Effector CD4-positive, alpha-beta T cell (primary cell): ENCODE data around the gene AK1.
A peak's percentile ranks its signal among the peaks of the same experiment; 100 is the strongest.

Experiments used
- DNase-seq: peaks from one replicate; pipeline ENCODE4 v3.0.0-alpha.2; 2020
- total RNA-seq: gene quantifications from one replicate; lab custom pipeline; 2026; lab: John Stamatoyannopoulos, UW

Gene AK1, protein sequence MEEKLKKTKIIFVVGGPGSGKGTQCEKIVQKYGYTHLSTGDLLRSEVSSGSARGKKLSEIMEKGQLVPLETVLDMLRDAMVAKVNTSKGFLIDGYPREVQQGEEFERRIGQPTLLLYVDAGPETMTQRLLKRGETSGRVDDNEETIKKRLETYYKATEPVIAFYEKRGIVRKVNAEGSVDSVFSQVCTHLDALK
- 10.3 reads per million, percentile 32 among the genes with 10 or more reads in this experiment for total RNA-seq

DNA sequence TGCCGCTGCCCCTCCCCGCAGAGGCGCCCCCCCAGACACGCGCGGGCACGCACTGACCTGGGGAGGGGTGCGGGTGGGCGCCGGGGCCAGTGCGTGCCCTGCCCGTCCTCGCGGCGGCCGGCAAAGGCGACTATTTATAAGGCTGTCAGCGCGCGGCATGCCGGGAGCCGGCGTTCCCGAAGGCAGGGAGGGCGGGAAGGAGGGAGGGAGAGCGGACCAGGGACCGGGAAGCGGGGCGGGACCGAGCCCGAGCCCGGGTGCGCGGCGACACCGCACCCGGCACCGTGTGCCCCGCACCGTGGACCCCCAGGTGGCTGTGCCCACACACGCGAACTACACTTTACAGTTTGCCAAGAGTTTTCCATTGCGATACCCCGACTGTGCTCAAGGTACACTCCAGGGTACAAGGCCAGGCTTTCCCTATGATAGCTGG is at the start of gene AK1:
Gene AK1 (minus strand): TSS at position 110 of the 433 bp plus-strand sequence. CDS start 3,058 bp downstream, outside the sequence.
- DNase-seq: no peak

DNA sequence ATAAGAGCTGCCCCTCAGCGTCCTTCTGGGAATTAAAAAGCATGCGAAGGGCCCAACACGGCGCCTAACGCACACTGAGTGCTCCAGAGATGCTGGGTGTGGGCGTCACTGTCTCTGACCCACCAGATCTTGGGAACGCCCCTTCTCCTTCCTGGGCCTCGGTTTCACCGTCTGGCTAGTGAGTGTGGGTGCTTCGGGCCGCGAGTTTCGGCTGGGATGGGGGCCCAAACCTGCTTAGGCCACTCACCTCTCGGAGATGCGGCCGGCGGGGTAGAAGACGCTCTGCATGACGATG is 49.4 kb upstream of the AK1 start:
- DNase-seq: no peak

DNA sequence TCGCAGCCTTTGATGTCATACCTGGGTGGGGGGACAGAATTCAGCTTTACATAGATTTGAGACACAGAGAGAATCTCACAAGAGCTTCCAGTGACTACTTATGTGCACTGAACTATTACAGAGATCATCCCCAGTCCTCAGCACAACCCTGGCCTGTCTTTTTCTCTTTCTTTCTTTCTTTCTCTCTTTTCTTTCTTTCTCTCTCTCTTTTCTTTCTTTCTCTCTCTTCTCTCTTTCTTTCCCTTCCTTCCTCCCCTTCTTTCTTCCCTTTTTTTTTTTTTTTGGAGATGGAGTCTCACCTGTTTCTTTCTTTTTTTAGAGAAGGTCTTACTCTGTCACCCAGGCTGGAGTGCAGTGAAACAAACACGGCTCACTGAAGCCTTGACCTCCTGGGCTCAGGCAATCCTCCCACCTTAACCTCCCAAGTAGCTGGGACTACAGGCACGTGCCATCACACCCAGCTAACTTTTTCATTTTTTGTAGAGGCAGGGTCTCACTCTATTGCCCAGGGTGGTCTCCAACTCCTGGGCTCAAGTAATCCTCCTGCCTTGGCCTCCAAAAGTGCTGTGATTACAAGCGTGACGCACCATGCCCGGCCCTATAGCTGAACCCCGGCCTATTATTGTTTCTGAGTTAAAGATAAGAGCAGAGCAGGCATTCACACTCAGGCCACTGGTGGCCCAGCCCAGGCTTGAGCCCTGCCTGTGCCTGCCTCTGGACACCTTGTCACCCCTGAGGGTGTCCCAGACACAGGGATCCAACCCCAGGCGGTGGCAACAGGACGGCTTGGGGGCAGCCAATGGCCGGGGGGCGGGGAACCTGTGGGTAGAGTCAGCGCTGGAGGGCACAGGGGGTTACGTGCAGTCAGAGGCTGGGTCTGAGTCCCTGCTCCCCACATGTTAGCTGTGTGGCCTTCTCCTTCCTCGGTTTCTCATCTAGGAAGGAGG is 48.8 kb upstream of the AK1 start:
- no peak for DNase-seq

DNA sequence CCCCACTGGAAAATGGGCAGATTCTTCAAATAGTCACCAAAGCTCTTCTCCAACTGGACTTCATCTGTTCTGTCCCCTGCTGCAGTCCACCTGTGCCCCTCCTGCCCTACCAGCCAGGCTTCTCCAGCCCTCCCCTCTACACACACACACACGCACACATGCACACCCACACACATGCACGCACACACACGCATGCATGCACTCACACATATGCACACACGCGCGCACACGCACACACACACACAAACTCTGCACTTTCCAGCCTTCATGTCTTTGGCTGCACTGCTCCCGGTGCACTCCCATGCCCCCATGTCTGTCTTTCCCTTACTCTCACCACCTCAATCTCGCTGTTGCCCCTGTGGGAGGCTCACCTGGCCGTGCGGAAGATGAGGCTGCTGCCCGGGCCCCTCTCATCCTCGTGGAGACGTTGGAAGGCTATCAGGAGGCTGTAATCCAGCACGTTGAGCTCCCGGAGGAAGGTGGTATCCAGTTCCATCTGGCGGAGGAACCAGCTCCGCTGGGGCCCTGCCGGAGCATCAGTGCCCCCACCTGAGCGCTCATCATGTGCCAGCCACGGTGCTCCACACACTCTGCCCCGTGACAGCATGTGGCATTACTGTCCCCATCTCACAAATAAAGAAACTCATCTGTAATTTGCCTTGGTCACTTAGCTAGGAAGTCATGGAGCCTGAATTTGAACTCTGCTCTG is 47.4 kb upstream of the AK1 start:
- DNase-seq: no peak

DNA sequence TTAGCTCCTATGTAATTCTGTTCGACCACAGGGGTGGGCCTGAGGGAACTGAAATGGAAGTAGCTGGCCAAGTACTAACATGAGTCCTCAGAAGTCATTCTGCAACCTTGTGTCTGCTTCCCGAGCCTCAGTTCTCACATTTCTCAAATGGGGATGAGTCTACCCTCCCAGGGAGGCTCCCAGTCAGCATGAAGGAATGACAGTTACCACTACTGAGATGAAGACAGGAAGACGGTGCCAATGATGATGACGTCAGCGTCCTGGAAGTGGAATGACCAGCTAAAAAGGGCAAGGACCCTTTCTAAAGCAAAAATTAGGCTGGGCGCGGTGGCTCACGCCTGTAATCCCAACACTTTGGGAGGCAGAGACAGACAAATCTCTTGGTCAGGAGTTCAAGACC is 46.3 kb upstream of the AK1 start:
- no peak for DNase-seq

DNA sequence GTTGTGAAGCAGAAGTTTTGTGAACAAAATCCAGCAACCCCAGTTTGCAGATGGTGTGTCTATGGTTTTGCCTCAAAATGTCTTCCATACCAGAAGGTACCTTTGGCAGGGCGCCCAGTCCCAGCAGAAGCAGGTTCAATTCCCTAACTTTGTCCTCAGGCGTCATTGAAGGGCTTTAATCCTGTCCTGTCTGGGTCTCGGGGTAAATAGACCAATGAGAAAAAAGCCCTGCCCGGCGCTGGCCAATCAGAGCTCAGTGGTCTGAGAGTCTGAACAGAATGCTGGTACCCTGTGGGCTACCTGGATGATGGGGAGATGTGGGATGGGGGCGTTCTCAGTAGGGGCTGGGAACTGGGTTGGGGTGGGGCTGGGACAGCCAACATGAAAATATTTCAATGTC is 45.6 kb upstream of the AK1 start:
- DNase-seq: no peak

DNA sequence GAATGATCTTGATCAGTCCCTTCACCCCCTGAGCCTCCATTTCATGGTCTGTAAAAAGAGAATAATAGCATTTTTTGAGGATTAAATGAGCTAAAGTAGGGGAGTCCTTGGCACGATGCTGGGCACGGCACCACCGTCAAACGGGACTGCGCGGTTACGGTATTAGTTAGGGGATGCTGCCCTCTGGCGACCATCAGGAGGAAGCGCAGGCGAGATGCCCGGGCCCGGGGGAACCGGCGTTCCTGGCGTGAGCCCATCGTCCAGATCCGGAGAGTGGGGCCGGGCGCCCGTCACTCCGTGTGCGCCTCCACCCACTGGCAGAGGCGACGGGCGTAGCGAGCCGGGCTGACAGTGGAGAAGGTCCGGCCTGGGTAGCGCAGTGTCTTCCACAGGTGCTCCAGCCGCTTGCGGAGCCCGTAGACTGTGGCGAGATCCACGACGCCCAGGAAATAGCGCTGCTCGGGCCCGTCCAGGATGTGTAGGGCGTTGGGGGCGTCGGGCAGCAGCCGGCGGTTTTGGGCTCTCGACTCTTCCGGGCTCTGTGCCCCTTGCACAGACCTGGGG is 44.2 kb upstream of the AK1 start:
- peak; percentile 74 for DNase-seq

DNA sequence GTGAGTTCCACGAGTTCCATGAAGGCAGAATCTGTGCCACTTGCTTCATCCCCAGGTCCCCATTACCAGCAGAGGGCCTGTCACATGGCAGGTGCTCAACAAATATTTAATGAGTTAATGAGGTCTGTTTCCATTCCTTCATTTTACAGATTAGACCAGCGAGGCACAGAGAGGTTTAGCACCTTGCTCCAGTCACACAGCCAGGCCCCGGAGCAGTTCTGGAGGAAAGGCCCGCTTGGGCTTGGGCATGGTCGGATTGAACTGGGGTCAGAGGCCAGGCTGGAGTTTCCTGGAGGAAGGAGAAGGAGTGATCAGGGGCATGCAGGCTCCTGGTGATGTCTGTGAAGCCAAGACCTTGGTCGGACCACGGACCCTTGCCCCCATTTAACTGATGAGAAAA is 43.3 kb upstream of the AK1 start:
- no peak for DNase-seq

DNA sequence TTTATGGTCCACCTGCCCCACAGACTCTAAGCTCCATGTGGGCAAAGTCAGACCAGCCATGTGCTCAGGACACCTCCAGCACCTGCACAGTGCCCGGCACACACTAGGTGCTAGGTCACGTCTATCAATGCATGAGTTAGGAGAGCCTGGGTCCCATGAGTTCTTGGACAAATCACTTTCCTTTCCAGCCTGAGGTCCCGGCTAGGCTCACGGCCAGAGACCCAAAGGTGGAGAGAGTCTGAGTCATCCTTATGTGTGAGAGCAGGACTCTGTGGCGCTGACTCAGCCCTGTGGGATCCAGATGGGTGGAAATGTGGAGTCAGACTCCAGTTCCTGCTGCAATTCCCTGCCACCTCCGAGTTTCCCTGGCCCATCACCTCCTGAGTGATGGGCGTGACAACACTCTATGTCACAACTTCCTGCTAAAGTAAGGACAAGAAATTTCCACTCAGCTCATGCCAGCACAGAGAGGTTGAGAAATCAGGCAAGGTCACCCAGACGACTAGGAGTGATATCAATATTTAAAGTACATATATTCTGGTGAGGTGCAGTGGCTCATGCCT is 41.9 kb upstream of the AK1 start:
- DNase-seq: no peak

DNA sequence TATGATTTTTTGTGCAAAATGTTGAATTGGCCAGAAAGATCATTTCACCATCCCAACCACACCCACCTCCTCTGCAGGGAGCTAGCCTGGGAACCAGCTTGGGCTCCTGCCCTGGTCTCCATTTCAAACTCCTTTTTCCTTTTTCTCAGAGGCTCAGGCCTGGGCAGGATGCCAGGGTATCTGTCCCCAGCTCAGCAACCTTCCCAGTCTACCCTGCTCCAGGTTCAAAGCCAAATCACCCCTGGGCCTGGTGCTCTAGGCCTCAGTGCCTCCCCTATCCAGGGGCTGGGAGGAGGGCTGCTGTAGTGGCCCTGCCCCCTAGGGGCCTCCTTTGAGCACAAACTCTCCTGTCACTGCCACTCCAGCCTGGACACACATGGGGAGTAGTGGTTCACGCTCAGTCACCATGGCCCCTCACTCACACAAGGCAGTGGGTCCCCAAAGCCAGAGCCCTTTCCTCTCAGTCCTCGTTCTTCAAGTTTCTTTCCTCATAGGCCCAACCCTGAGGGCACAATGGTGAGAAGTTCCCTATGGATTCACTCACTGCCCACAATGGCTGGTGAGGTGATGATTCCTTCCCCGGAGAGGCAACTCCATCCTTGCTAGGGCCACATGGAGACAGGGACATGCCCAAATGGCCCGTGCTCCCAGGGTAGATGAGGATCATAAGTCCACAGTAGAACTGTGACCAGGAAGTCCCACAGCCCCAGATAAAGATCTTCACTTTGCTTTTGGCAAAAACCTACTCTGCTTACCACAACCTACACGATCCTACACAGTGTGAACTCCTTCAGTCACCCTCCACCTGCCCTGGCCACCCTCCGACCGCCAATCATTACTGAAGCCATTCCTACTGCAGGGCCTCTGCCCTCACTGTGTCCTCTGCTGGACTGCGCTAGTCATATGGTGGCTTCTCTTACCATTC is 41.0 kb upstream of the AK1 start:
- DNase-seq: no peak

DNA sequence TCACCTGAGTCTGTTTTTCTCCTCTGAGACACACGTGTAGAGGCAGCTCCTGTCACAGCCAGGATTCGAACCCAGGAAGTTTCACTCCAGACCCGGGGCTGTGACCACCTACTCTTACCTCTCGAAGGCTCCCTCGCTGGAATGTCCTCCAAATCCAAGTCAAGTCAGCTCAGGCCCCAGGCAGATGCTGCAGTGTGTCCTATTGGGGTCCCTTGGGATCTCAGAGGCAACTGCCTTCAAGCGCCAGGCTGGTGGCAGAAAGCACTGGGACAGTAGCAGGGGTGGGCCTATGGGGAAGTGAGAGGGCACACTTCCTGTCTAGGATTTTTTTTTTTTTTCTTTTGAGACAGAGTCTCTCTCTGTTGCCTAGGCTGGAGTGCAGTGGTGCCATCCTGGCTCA is 40.1 kb upstream of the AK1 start:
- no peak for DNase-seq

DNA sequence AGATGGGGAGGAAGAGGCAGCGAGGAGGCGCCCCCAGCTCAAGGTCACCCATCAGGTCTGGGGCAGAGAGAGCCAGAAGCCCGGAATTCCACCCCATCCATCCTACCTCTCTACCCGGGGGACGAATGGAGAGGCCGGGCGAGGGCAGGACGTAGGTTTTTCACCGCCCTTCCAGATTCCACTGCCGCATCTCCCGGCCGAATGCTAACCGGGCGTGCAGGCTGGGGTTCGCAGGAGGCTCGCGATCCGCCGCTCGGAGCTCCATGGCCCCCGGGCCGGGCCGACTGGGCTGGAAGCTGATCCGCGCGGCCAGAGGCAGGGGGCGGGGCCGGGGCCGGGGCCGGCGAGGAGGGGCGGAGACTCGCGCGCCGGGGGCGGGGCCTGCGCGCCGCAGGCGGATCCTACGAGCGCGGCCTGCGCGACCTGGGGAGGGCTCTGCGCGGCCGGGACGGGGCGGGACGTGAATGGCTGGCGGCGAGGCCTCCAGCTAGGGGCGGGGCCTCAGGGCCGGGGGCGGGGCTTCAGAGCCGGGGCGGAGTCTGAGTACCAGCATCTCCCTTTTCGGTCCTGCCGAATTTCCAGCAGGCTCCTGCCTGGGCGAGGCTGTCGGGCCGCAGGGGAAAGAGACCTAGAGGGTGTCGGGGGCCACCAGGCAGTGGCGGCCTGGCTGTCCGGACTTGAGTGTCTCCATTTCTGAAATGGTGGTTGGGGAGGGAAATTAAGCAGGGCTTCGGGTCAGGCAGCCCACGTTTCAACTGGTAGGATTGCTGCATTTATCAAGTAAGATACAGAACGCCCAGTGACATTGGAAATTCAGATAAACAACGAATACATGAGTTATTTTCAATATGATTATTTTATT is 39.5 kb upstream of the AK1 start, which contains the start of gene ST6GALNAC4:
Gene ST6GALNAC4 (minus strand): TSS at position 322 of the 862 bp plus-strand sequence. CDS start 622 bp downstream, outside the sequence.
- peak; percentile 90 for DNase-seq

DNA sequence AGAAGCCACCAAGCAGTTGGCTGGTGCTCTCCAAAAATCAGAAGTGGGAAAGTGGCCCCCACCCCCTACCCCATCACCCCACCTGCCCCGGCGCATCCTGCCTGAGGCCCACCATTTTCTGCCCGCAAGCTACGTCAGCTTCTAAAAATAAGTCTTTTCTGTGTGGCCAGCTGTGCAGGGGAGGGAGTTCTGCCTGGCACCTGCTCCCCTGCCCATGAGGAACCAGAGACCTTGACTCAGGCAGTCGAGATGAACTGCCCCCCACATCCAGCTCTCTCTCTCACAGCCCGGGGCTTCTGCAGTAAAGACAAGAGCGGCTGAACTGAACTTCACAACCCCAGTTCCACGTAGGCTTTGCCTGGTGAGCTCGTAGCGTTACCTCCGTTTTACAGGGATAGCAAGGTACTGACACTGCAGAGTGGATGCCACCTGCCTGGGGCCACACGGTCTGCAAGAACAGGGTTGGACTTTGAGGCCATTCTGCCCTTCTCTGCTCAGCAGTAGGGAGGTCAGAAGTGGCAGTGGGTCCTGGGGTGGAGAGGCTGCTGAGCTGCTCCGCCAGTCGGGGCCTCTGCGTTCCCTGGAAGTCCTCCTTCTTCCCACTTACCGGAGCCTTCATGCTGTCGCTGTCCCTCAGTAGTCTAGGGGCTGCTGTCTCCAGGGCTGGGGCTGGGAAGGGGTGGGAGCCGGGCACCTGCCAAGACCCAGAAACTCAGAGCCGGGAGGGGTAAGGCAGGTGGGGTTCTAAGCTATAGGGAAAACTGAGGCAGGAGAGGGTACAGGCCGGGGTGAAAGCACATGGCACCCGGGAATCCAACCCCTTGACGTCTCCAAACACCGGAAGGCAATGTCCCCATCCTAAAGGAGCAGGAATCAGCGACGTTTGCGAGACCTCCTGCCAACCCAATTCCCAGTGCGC is 38.6 kb upstream of the AK1 start:
- DNase-seq: no peak

DNA sequence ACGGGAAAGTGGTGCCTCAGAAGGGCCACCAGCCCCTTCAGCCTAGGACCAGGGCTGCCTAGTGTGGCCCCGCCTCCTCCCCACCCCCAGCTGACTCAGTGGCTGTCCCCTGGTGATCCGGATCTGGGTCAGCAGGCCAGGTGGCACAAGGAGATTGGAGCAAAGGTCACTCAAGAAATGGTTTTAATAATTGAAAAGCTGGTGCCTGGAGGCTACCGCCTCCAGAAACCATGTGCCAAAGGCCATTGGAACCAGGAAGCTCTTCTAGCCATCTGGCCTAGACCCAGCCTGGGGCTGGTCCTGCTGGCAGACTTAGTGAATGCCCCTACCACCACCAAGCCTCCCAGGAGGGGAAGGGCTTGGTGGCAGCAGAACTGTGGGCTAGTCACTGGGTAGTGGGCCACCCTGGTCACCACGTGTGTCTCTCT is 37.9 kb upstream of the AK1 start:
- DNase-seq: no peak

DNA sequence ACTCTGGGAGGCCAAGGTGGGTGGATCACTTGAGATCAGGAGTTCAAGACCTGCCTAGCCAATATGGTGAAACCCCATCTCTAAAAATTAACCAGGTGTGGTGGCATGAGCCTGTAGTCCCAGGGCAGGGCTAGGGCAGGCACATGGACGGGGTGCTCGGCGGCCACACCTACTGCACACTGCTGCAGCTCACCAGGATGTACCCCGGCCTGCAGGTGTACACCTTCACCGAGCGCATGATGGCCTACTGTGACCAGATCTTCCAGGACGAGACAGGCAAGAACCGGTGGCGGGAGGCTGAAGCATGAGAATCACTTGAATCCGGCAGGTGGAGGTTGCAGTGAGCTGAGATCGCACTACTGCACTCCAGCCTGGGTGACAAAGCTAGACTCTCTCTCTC is 36.2 kb upstream of the AK1 start:
- DNase-seq: no peak

DNA sequence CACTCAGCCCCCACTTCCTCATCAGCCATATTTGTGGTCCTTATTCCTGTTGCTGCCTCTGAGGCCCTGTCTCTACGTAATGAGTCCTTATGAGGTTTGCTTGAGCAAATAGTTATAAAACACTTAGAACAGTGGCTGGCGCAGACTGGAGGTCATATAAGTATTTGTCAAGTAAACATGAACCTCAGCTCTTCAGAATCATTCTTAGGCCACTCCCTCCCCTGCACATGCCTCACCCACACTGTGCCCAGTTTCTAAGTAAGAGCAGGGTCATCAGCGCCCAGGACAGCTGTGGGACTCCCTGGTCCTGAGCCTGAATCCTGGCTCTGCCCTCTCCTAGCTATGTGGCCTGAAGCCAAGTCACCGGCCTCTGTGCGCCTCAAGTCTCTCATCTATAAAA is 35.4 kb upstream of the AK1 start:
- no peak for DNase-seq

DNA sequence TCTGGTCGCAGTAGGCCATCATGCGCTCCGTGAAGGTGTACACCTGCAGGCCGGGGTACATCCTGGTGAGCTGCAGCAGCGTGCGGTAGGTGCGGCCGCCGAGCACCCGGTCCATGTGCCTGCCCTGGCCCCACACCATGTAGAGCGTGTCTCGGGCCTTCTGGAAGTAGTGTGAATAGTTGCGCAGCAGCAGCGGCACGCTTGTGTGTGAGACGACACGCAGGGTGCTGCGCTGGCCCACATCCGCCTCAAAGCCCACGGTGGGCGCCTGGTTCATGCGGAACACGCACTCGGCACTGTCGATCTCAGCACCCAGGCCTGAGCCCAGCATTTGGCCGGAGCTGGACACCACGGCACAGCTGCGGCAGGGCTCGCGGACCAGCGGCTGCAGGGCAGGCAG is 34.8 kb upstream of the AK1 start:
- DNase-seq: no peak

DNA sequence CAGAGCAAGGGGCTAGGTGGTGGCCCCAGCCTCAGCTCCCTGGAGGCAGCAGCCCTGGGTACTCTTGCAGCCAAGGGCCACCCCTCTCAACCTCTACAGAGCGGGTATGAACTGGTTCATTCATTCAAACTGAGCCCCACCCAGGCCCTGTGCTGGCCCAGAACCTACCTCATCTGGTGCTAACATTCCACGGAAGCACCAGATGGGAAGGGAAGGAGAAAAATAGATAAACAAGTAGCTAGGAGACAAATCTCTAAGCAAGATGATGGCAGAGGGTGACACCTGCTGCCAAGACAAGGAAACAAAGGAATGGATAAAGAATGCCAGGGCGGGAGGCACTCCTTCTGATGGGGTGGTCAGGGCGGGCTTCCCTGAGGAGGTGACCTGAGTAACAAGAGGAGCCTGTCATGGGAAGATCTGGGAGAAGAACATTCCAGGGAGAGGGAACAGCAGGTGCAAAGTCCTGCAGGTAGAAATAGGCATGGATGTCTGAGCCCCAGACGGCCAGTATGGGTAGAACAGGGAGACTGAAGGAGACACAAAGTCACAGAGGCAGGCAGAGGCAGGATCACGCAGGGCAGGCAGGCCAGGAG is 33.2 kb upstream of the AK1 start:
- no peak for DNase-seq

DNA sequence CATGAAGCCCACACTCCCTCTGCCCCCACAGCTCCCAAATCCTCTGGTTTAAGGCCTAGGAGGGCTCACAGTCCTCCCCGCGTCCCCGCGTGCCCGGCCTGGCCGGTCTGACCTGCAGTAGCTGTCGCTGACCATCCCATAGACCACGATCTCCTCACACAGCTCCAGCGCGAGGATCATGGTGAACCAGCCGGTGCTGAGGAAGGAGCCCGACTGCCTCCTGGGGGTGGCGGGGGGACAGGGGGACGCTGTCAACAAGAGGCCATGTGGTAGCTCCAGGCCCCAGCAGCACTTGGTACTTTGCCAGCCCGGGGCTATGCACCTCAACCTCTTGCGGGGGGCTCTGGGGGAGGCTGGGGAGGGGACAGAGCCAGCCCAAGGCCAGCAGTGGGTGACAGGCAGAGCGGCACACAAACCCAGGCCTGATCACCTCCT is 32.4 kb upstream of the AK1 start:
- DNase-seq: no peak
